IPS-18a (cell line): ENCODE measurements around the gene HAO1.
A peak's percentile ranks its signal among the peaks of the same experiment; 100 is the strongest.

Experiments
- H3K27ac ChIP-seq: one replicate; pipeline ENCODE4 v1.5.1; 2013; ENCODE audit warnings: low read length
- H3K27me3 ChIP-seq: one replicate; pipeline ENCODE4 v1.6.1; 2013; ENCODE audit warnings: mild to moderate bottlenecking, low read length; ENCODE audit not compliant: control insufficient read depth, insufficient read depth
- H3K36me3 ChIP-seq: one replicate; pipeline ENCODE4 v1.6.1; 2013; ENCODE audit warnings: low read depth, low read length; ENCODE audit not compliant: control insufficient read depth
- H3K4me1 ChIP-seq: one replicate; pipeline ENCODE4 v1.6.1; 2013; ENCODE audit warnings: low read depth, low read length; ENCODE audit not compliant: control insufficient read depth
- H3K4me3 ChIP-seq: one replicate; pipeline ENCODE4 v1.5.1; 2013; ENCODE audit warnings: low read length
- H3K9ac ChIP-seq: one replicate; pipeline ENCODE4 v1.6.1; 2013; ENCODE audit warnings: mild to moderate bottlenecking, low read length, moderate library complexity
- H3K9me3 ChIP-seq: one replicate; pipeline ENCODE4 v1.6.1; 2013; ENCODE audit warnings: low read depth, low read length; ENCODE audit not compliant: control insufficient read depth

The HAO1 gene

DNA sequence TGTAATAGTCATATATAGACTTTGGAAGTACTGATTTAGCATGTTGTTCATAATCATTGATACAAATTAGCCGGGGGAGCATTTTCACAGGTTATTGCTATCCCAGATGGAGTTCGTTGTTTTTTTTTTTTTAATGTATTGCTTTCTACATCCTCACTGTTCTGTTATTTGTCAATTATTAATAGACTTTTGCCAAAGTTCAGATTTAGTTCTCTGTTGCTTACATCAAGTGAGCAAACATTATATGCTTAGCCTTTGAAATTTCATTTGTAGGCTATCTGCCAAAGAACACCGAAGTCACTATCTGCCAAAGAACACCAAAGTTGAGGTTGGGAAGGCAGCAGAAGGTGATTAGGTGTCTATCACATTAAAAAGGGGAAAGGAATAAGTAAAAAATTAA, at the start of gene HAO1:
Gene HAO1 (minus strand): TSS at position 118 of the 400 bp plus-strand sequence. CDS start 36 bp downstream, at position 82.
- peaks cover 5% of the 10 kb centered on the region for H3K9me3 ChIP-seq
- no peaks in the 10 kb centered on the region for H3K27me3 ChIP-seq
- no peak within 1 kb of the TSS for H3K27ac ChIP-seq
- H3K4me1 ChIP-seq, result no peaks in the 10 kb centered on the region
- no peak within 1 kb of the TSS for H3K4me3 ChIP-seq
- no peaks in the 10 kb centered on the region for H3K36me3 ChIP-seq
- H3K9ac ChIP-seq, result no peak within 1 kb of the TSS

DNA sequence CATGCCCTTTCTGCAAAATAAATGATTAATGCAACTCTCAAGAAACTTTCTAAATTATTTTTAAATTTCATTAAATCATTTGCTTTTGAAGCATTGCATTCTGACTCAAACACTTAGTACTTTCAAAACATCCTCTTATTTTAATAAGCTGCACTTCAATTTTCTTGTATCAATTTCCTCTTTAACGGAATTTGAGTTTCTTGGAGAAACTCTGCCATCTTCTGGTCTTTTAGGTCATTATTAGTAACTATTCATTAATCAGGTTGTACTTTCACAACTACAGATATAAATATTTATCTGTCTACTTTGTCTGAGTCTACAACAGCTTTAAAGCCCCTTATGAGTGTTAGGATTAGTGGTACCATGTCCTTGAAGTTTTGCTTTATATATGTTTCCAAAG, 49.1 kb upstream of the HAO1 start:
- Histone ChIP-seq H3K27ac (no peak overlapping the region), H3K9me3 (no peaks in the 10 kb centered on the region), H3K4me3 (no peak overlapping the region), H3K4me1 (peaks cover 6% of the 10 kb centered on the region), H3K36me3 (no peaks in the 10 kb centered on the region), H3K9ac (no peak overlapping the region), H3K27me3 (no peaks in the 10 kb centered on the region)

DNA sequence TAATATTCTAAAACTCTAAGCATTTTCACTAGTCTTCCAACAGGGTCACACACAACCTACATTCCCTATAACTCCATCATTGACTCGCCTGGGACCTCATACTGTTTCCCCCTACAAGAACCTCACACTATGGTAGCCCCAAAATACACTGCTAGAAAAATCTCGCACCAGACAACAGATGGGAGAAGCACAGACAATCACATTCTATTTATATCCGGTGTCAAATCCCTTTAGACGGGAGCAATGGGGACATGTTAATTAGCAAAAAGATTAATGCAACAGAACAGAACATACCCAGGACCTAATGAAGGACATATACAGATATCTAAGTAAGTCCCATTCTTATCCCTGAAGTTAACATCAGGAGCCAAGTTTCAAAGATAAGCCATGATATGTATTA, 45.7 kb upstream of the HAO1 start:
- no peaks in the 10 kb centered on the region for H3K27me3 ChIP-seq
- H3K4me1 ChIP-seq, result peaks cover 12% of the 10 kb centered on the region
- no peaks in the 10 kb centered on the region for H3K36me3 ChIP-seq
- no peaks in the 10 kb centered on the region for H3K9me3 ChIP-seq
- H3K27ac ChIP-seq, result no peak overlapping the region
- no peak overlapping the region for H3K4me3 ChIP-seq
- H3K9ac ChIP-seq, result no peak overlapping the region

DNA sequence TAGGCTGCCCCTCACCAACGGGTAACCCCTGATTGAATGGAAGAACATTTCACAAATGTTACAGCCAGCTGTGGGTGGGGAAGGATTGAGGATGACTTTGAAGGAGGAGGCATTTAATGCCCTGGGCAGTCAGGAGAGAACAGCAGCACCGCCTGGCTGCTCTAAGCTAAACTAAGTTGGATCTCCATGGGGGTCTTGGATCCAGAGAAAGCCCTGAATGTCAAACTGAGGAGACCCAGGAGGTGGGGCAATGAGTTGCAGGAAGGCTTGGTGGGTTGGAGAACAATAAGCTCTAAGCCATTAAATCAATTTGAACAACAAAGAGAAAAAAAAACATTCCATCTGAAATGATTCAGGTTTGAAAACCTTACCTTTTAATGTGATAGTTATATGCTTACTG, 43.9 kb upstream of the HAO1 start:
- H3K27ac ChIP-seq, result no peak overlapping the region
- H3K4me3 ChIP-seq, result peak overlapping the region; percentile 24
- no peak overlapping the region for H3K9ac ChIP-seq
- no peaks in the 10 kb centered on the region for H3K27me3 ChIP-seq
- H3K9me3 ChIP-seq, result no peaks in the 10 kb centered on the region
- H3K4me1 ChIP-seq, result peaks cover 15% of the 10 kb centered on the region
- H3K36me3 ChIP-seq, result no peaks in the 10 kb centered on the region

DNA sequence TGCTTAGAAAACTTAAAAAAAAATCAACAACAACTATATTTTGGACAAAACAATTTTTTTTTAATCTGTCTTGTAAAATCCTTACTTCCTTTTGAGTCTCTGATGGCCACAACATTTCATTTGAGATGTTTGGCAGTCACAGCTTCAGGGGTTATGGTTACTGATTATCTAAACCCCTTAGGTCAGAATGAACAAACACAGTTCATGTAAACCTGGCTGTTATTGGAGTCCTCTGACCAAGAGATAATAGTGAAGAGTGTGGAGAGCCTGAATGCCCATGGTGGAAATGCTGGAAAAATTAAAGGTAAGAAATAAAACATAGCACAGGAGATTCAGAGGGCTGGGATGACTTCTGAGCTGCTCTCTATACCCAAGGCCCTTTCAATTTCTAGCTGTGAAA, 41.1 kb upstream of the HAO1 start:
- no peak overlapping the region for H3K4me3 ChIP-seq
- H3K4me1 ChIP-seq, result peaks cover 15% of the 10 kb centered on the region
- no peak overlapping the region for H3K9ac ChIP-seq
- H3K9me3 ChIP-seq, result no peaks in the 10 kb centered on the region
- no peaks in the 10 kb centered on the region for H3K27me3 ChIP-seq
- H3K36me3 ChIP-seq, result no peaks in the 10 kb centered on the region
- H3K27ac ChIP-seq, result no peak overlapping the region

DNA sequence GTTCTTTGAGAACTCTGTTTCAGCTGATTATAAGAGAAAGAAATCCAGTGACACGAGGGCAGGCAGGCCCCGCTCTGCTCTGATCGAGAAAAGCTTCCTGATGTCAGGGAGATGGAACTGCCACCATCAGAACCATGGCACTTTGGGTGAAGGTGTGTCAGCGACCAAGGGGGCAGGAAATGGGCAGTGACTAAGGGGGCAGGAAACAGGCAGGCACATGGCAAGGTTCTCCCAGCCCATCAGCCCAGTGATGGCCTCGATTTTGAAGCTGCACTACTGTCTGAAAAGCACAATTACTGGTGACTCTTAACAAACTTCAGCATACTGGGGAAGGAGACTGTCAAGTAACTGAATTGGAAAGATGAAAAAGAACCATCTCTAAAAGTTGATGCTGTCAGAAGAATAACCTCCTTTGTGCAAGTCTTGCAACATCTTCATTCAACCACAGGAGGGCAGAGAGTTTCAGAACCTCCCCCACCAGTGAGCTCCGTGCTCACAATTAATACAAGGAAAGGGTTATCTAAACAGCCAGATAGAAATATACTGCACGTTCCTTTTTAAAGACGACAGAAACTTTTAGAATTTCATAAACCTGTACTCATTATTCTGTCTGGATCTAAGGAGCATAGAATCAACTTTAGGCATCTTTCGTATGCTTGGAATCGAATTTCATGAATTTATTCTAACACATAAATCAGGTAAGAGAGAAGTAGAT, 40.2 kb upstream of the HAO1 start:
- no peaks in the 10 kb centered on the region for H3K9me3 ChIP-seq
- no peak overlapping the region for H3K4me3 ChIP-seq
- no peaks in the 10 kb centered on the region for H3K27me3 ChIP-seq
- H3K9ac ChIP-seq, result no peak overlapping the region
- H3K36me3 ChIP-seq, result no peaks in the 10 kb centered on the region
- H3K27ac ChIP-seq, result no peak overlapping the region
- H3K4me1 ChIP-seq, result peaks cover 15% of the 10 kb centered on the region

DNA sequence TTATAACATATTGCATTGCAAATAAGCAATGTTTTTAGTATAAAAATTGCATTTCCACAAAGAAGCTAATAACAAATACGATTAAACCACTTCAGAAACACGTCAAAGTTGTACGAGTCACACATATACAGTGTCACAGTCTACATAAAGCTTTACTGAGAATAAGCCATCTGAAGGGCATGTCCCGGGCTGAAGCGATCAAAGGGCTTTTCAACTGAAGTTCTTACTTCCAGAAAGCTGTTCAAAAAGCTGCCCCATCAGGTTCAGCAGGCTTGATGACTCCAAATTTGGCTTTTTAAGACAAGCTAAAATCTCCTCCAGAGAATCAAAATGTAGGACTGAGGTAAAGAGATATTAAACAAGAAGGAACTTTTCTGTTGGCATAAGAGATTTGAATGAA, 37.5 kb upstream of the HAO1 start:
- Histone ChIP-seq H3K4me1 (peaks cover 3% of the 10 kb centered on the region), H3K9me3 (no peaks in the 10 kb centered on the region), H3K4me3 (no peak overlapping the region), H3K27ac (no peak overlapping the region), H3K9ac (no peak overlapping the region), H3K27me3 (no peaks in the 10 kb centered on the region), H3K36me3 (no peaks in the 10 kb centered on the region)

DNA sequence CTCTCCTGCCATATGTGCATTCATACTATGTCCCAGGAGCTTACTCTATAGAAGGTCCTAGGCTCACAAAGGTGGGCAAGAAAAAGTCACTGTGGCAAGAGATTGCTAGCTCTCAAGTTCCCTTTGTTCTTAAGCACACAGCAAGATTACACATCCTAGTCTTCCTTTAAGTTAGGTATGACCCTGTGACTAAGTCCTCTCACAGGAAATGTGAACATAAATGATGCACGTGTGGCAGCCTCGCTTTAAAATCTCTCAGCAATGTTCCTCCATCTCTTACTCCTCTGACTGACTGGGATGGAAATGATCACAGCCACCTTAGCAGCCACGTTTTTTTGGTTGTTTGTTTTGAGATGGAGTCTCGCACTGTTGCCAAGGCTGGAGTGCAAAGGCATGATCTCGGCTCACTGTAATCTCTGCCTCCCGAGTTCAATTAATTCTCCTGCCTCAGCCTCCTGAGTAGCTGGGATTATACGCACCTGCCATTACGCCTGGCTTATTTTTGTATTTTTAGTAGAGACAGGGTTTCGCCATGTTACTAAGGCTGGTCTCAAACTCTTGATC, 35.7 kb upstream of the HAO1 start:
- H3K36me3 ChIP-seq, result no peaks in the 10 kb centered on the region
- no peaks in the 10 kb centered on the region for H3K9me3 ChIP-seq
- peaks cover 3% of the 10 kb centered on the region for H3K4me1 ChIP-seq
- no peak overlapping the region for H3K4me3 ChIP-seq
- H3K27me3 ChIP-seq, result no peaks in the 10 kb centered on the region
- no peak overlapping the region for H3K9ac ChIP-seq
- no peak overlapping the region for H3K27ac ChIP-seq

DNA sequence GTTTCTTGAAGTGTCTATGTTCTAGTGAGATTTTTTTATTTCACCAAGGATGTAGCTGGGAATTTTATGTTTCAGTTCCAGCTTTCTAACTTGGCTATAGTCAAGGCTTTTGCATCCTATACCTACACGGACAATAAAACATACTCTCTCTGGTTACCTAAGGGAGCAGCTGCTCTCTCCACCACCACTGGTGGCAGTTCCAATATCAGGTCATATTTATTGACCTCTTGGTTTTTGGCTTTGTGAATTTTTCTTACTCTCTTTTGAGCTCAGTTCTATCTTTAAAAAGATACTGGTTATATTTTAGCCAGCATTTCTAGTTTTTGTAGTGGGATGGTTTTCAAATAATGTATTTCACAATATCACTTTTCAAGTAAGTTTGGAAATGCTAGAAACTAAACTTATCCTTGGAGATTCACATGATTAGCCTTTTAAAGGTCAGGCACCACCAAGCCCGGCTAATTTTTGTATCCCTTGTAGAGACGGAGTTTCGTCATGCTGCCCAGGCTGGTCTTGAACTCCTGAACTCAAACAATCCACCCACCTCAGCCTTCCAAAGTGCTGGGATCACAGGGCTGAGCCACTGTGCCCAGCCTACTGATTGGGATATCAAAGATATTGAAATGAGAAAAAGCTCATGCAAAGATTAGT, 34.7 kb upstream of the HAO1 start:
- Histone ChIP-seq H3K27ac (no peak overlapping the region), H3K4me1 (no peaks in the 10 kb centered on the region), H3K36me3 (no peaks in the 10 kb centered on the region), H3K9ac (no peak overlapping the region), H3K27me3 (no peaks in the 10 kb centered on the region), H3K4me3 (no peak overlapping the region), H3K9me3 (no peaks in the 10 kb centered on the region)

DNA sequence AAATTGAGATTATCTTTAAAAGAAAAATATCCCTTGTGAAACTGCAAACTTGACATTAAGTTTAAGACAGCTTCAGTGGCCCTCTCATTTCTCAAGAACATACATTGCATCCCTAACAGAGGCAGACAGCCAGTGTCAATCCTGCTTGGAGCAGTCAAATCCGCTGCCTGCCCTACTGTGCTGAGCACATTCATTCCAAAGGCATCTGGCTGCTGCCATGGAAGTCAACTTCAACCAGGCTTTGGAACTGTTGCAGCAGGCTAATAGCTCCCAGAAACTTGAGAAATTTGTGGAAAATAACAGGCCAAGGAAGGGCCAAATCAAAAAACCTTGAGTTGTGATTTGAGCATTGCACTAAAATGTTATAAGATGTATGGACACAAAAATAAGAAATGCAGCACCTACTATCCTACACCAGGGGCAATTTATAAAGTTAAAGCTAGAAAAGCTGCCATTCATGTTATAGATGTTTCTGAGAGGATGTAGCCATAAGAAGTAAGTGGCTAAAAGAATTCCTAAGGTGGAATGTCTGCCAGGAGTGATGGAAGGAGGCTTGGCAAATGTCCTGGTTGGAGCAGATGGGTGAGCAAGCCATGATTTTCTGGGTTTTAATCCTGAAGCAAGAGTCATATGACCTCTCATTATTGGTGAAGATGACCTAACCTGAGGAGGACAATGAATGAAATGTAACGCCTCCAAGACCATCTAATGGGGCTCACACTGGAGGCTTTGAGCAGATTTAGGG, 31.4 kb upstream of the HAO1 start:
- no peak overlapping the region for H3K4me3 ChIP-seq
- no peaks in the 10 kb centered on the region for H3K4me1 ChIP-seq
- H3K9me3 ChIP-seq, result no peaks in the 10 kb centered on the region
- H3K27me3 ChIP-seq, result no peaks in the 10 kb centered on the region
- no peak overlapping the region for H3K9ac ChIP-seq
- H3K27ac ChIP-seq, result no peak overlapping the region
- H3K36me3 ChIP-seq, result no peaks in the 10 kb centered on the region

DNA sequence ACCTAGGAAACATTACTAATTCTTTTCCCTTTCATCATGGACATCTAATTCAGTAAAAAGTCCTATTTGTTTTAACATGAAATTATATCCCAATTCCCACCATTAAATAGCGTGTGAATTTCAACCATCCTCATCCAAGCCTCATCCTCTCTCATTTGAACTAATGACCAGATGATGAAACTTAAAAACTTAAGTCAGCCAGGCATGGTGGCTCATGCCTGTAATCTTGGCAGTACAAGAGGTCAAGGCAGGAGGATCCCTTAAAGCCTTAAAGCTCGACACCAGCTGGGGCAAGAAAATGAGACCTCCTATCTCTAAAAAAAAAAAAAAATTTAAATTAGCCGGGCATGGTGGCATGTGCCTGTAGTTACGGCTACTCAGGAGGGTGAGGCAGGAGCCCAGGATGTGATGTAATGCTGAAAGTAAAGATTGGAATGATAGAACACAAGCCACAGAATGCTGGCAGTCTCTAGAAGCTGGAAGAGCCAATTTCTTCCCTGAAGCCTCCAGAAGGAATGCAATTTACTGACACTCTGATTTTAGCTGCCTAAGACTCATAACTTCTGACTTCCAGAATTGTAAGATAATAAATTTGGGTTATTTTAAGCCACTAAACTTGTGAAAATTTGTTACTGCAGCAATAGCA, 27.1 kb upstream of the HAO1 start:
- Histone ChIP-seq H3K4me1 (no peaks in the 10 kb centered on the region), H3K27me3 (no peaks in the 10 kb centered on the region), H3K4me3 (no peak overlapping the region), H3K9ac (no peak overlapping the region), H3K27ac (no peak overlapping the region), H3K36me3 (no peaks in the 10 kb centered on the region), H3K9me3 (no peaks in the 10 kb centered on the region)
